ENCODE results near the gene NFIB. TPM values are rescaled to one million over a fixed set of nuclear protein-coding genes. Genes with fewer than 3 reads are reported as not detected.

Gene NFIB
- total RNA-seq, 2 experiments from 2014 or later = not detected

- Mint-ChIP-seq H3K4me1 (peaks cover 5% of the 10 kb centered on the region), H3K4me3 (no peak overlapping the region), H3K36me3 (ENCODE audit: low read depth) (no peaks in the 10 kb centered on the region)
Measured at GRCh38 chr9:14269916-14270315, 44.0 kb downstream of the NFIB start.

GRCh38 chr9:14263707-14264483, 50.0 kb downstream of the NFIB start:
- DNase-seq = no peak
- H3K27me3 Mint-ChIP-seq = peaks cover 3% of the 10 kb centered on the region
- no peak for ATAC-seq
- ChIA-PET POLR2A (no interaction called here), CTCF (no interaction called here)
- no peaks in the 10 kb centered on the region for H3K9me3 Mint-ChIP-seq (ENCODE audit: low read depth)
- H3K36me3 Mint-ChIP-seq (ENCODE audit: low read depth) = no peaks in the 10 kb centered on the region
- no peak overlapping the region for H3K4me3 Mint-ChIP-seq
- intact Hi-C loops (cut with DNase I, micrococcal nuclease) = no loop called here
- no peaks in the 10 kb centered on the region for H3K4me1 Mint-ChIP-seq
- no peak overlapping the region for H3K27ac Mint-ChIP-seq

More at GRCh38 chr9:14269916-14270315, 44.0 kb downstream of the NFIB start:
- ChIA-PET POLR2A (no interaction called here), CTCF (no interaction called here)
- intact Hi-C loops (cut with DNase I, micrococcal nuclease) = no loop called here
- DNase-seq = no peak
- no peak for ATAC-seq
- H3K27me3 Mint-ChIP-seq = peaks cover 22% of the 10 kb centered on the region
- no peaks in the 10 kb centered on the region for H3K9me3 Mint-ChIP-seq (ENCODE audit: low read depth)
- H3K27ac Mint-ChIP-seq = no peak overlapping the region

GRCh38 chr9:14262827-14263226, 51.1 kb downstream of the NFIB start:
- Mint-ChIP-seq H3K36me3 (ENCODE audit: low read depth) (no peaks in the 10 kb centered on the region), H3K27me3 (peaks cover 3% of the 10 kb centered on the region), H3K4me1 (no peaks in the 10 kb centered on the region), H3K27ac (no peak overlapping the region), H3K9me3 (ENCODE audit: low read depth) (no peaks in the 10 kb centered on the region), H3K4me3 (no peak overlapping the region)
- DNase-seq = no peak
- no peak for ATAC-seq
- intact Hi-C loops (cut with DNase I, micrococcal nuclease) = no loop called here
- CTCF ChIA-PET = no interaction called here
- POLR2A ChIA-PET = no interaction called here

GRCh38 chr9:14261616-14262015, 52.3 kb downstream of the NFIB start:
- ATAC-seq (no peak), DNase-seq (no peak)
- H3K27ac Mint-ChIP-seq = no peak overlapping the region
- H3K9me3 Mint-ChIP-seq (ENCODE audit: low read depth) = no peaks in the 10 kb centered on the region
- intact Hi-C loops (cut with DNase I, micrococcal nuclease) = no loop called here
- no peaks in the 10 kb centered on the region for H3K4me1 Mint-ChIP-seq
- H3K4me3 Mint-ChIP-seq = no peak overlapping the region
- POLR2A ChIA-PET = no interaction called here
- H3K27me3 Mint-ChIP-seq = peaks cover 3% of the 10 kb centered on the region
- CTCF ChIA-PET = no interaction called here
- H3K36me3 Mint-ChIP-seq (ENCODE audit: low read depth) = no peaks in the 10 kb centered on the region

- intact Hi-C loops (cut with DNase I, micrococcal nuclease) = no loop called here
- H3K9me3 Mint-ChIP-seq (ENCODE audit: low read depth) = no peaks in the 10 kb centered on the region
- DNase-seq = no peak
- H3K4me1 Mint-ChIP-seq = no peaks in the 10 kb centered on the region
- H3K27me3 Mint-ChIP-seq = peaks cover 2% of the 10 kb centered on the region
- H3K4me3 Mint-ChIP-seq = no peak overlapping the region
- no peaks in the 10 kb centered on the region for H3K36me3 Mint-ChIP-seq (ENCODE audit: low read depth)
- ChIA-PET CTCF (no interaction called here), POLR2A (no interaction called here)
- ATAC-seq = no peak
- H3K27ac Mint-ChIP-seq = no peak overlapping the region
Measured at GRCh38 chr9:14260101-14260500, 53.8 kb downstream of the NFIB start.

- H3K36me3 Mint-ChIP-seq (ENCODE audit: low read depth) = no peaks in the 10 kb centered on the region
- CTCF ChIA-PET = no interaction called here
- intact Hi-C loops (cut with DNase I, micrococcal nuclease) = no loop called here
- ATAC-seq (no peak), DNase-seq (no peak)
- POLR2A ChIA-PET = no interaction called here
- H3K27ac Mint-ChIP-seq = no peak overlapping the region
- H3K4me3 Mint-ChIP-seq = no peak overlapping the region
- peaks cover 2% of the 10 kb centered on the region for H3K27me3 Mint-ChIP-seq
- H3K9me3 Mint-ChIP-seq (ENCODE audit: low read depth) = no peaks in the 10 kb centered on the region
- H3K4me1 Mint-ChIP-seq = no peaks in the 10 kb centered on the region
Measured at GRCh38 chr9:14258660-14259239, 55.2 kb downstream of the NFIB start.

GRCh38 chr9:14258156-14258555, 55.8 kb downstream of the NFIB start:
- Mint-ChIP-seq H3K36me3 (ENCODE audit: low read depth) (no peaks in the 10 kb centered on the region), H3K9me3 (ENCODE audit: low read depth) (no peaks in the 10 kb centered on the region), H3K27ac (no peak overlapping the region), H3K27me3 (peaks cover 2% of the 10 kb centered on the region), H3K4me3 (no peak overlapping the region), H3K4me1 (no peaks in the 10 kb centered on the region)
- ChIA-PET CTCF (no interaction called here), POLR2A (no interaction called here)
- DNase-seq (no peak), ATAC-seq (no peak)
- intact Hi-C loops (cut with DNase I, micrococcal nuclease) = no loop called here

- Mint-ChIP-seq H3K27ac (no peak overlapping the region), H3K9me3 (ENCODE audit: low read depth) (no peaks in the 10 kb centered on the region), H3K36me3 (ENCODE audit: low read depth) (no peaks in the 10 kb centered on the region), H3K4me3 (no peak overlapping the region), H3K4me1 (no peaks in the 10 kb centered on the region), H3K27me3 (peaks cover 5% of the 10 kb centered on the region)
- no peak for ATAC-seq
- ChIA-PET POLR2A (no interaction called here), CTCF (interaction anchor here (0.8 kb wide), 1 partner anchor 31 kb away, joined by 4 read pairs; no protein-coding TSS in a partner anchor)
- intact Hi-C loops (cut with DNase I, micrococcal nuclease) = no loop called here
- no peak for DNase-seq
Measured at GRCh38 chr9:14256588-14256987, 57.4 kb downstream of the NFIB start.

GRCh38 chr9:14251154-14252071, 62.5 kb downstream of the NFIB start:
- ATAC-seq (no peak), DNase-seq (no peak)
- peaks cover 5% of the 10 kb centered on the region for H3K27me3 Mint-ChIP-seq
- no peak overlapping the region for H3K27ac Mint-ChIP-seq
- ChIA-PET CTCF (no interaction called here), POLR2A (no interaction called here)
- intact Hi-C loops (cut with DNase I, micrococcal nuclease) = no loop called here
- no peaks in the 10 kb centered on the region for H3K9me3 Mint-ChIP-seq (ENCODE audit: low read depth)
- H3K36me3 Mint-ChIP-seq (ENCODE audit: low read depth) = no peaks in the 10 kb centered on the region
- no peak overlapping the region for H3K4me3 Mint-ChIP-seq
- H3K4me1 Mint-ChIP-seq = no peaks in the 10 kb centered on the region

GRCh38 chr9:14250794-14251153, 63.2 kb downstream of the NFIB start:
- no peaks in the 10 kb centered on the region for H3K4me1 Mint-ChIP-seq
- H3K36me3 Mint-ChIP-seq (ENCODE audit: low read depth) = no peaks in the 10 kb centered on the region
- ChIA-PET POLR2A (no interaction called here), CTCF (no interaction called here)
- no peak for DNase-seq
- intact Hi-C loops (cut with DNase I, micrococcal nuclease) = no loop called here
- no peak overlapping the region for H3K4me3 Mint-ChIP-seq
- peaks cover 7% of the 10 kb centered on the region for H3K27me3 Mint-ChIP-seq
- no peak for ATAC-seq
- no peaks in the 10 kb centered on the region for H3K9me3 Mint-ChIP-seq (ENCODE audit: low read depth)
- H3K27ac Mint-ChIP-seq = no peak overlapping the region

- ChIA-PET CTCF (no interaction called here), POLR2A (no interaction called here)
- Mint-ChIP-seq H3K4me3 (no peak overlapping the region), H3K9me3 (ENCODE audit: low read depth) (no peaks in the 10 kb centered on the region), H3K4me1 (no peaks in the 10 kb centered on the region), H3K27ac (no peak overlapping the region), H3K36me3 (ENCODE audit: low read depth) (no peaks in the 10 kb centered on the region), H3K27me3 (peaks cover 8% of the 10 kb centered on the region)
- DNase-seq (no peak), ATAC-seq (no peak)
- intact Hi-C loops (cut with DNase I, micrococcal nuclease) = no loop called here
Measured at GRCh38 chr9:14249527-14249926, 64.4 kb downstream of the NFIB start.

- H3K27ac Mint-ChIP-seq = no peak overlapping the region
- POLR2A ChIA-PET = no interaction called here
Measured at GRCh38 chr9:14248149-14248548, 65.8 kb downstream of the NFIB start.

More at GRCh38 chr9:14248149-14248548, 65.8 kb downstream of the NFIB start:
- Mint-ChIP-seq H3K36me3 (ENCODE audit: low read depth) (no peaks in the 10 kb centered on the region), H3K9me3 (ENCODE audit: low read depth) (no peaks in the 10 kb centered on the region), H3K27me3 (peaks cover 10% of the 10 kb centered on the region), H3K4me3 (no peak overlapping the region), H3K4me1 (no peaks in the 10 kb centered on the region)
- ATAC-seq = no peak
- CTCF ChIA-PET = no interaction called here
- no peak for DNase-seq
- intact Hi-C loops (cut with DNase I, micrococcal nuclease) = no loop called here

Measured in activated CD4-positive, alpha-beta T cell treated with anti-CD3 and anti-CD28 coated beads for 36 hours (primary cell).